Measurements from ENCODE around the gene CES4A.

Gene CES4A

GRCh38 chr16:67016681-67017420 lies 28.5 kb downstream of the CES4A start:
- in situ Hi-C loops (cut with MboI; ENCODE audit: low sequenced_read_pairs), result no loop called here

DNA sequence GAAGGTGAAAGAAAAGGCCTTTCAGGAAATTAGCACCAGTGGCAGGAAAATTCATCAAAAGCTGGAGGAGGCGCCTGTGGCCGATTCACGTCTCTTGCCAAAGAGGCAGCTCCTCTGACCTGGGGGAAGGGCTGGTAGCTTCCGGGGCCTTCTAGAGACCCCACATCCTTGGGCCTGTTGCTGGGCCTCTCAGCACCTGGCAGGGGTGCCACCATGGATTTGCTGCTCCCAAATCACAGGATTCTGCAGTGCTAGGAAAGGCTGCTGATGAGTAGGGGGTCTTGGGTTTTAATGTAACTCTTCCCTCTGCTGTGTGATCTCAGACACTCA lies 29.0 kb downstream of the CES4A start:
- in situ Hi-C loops (cut with MboI; ENCODE audit: low sequenced_read_pairs), result no loop called here

- in situ Hi-C loops (cut with MboI; ENCODE audit: low sequenced_read_pairs), result no loop called here
These were observed 29.6 kb downstream of the CES4A start for GRCh38 chr16:67017810-67018488.

DNA sequence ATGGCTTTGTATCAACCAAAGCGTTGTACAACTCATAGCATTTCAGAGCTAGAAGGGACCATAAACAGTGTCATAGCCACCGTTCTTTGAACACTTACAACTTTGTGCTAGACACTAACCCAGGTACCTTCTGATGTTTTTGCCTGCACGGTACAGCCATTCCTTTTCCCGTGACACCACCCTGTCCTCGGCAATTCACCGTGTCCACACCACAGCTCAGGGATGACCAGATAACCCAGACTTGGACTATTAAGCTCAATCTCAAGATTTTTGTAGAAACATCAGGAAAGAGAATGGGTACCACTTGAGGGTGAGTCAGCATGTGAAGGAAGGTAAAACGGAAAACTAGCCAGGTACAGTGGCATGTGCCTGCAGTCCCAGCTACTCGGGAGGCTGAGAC lies 30.8 kb downstream of the CES4A start:
- in situ Hi-C loops (cut with MboI; ENCODE audit: low sequenced_read_pairs), result no loop called here

DNA sequence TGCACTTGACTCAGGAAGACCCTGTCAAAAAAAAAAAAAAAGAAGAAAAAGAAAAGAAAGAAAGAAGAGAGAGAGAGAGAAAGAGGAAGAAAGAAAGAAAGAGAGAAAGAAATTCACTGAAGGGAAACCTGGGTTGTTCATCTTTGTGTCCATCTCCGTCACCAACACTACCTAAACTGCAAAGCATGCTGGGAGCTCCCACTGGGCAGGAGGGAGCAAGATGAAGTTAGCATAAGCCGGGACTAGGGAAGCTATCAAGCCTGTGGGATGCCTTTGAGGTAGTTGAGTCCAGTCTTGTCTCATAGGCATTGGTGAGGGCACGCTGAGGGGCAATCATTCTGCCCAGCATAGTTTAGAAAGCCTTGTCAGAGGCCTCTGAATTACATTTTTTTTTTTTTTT lies 32.9 kb downstream of the CES4A start:
- in situ Hi-C loops (cut with MboI; ENCODE audit: low sequenced_read_pairs), result no loop called here

- in situ Hi-C loops (cut with MboI; ENCODE audit: low sequenced_read_pairs), result no loop called here
These were observed 34.3 kb downstream of the CES4A start for GRCh38 chr16:67022531-67023214.

GRCh38 chr16:67023689-67024088 lies 35.3 kb downstream of the CES4A start:
- in situ Hi-C loops (cut with MboI; ENCODE audit: low sequenced_read_pairs), result no loop called here

GRCh38 chr16:67024384-67025209 lies 36.2 kb downstream of the CES4A start:
- in situ Hi-C loops (cut with MboI; ENCODE audit: low sequenced_read_pairs), result no loop called here

- in situ Hi-C loops (cut with MboI; ENCODE audit: low sequenced_read_pairs), result no loop called here
These were observed 36.8 kb downstream of the CES4A start for GRCh38 chr16:67025210-67025550.

DNA sequence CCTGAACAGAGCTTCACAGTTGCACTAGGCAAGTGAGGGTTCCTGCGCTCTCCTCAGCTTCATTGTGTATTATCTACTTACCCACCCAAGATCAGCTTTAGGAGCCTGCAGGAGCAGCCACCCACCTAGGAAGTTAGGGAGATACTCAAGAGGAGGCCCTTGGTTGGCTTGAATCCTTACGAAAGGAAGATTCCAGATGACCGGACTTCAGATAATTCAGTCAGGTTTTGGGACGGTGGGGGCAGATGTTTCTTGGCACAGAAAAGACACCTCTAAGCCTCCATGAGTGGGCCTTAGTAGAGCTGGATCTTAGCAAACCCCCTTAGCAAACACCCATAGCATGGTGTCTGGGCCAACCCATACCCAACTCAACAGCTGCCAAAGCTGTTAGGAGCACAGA lies 38.2 kb downstream of the CES4A start:
- in situ Hi-C loops (cut with MboI; ENCODE audit: low sequenced_read_pairs), result no loop called here

- in situ Hi-C loops (cut with MboI; ENCODE audit: low sequenced_read_pairs), result no loop called here
These were observed 38.7 kb downstream of the CES4A start for GRCh38 chr16:67027046-67027445.

- in situ Hi-C loops (cut with MboI; ENCODE audit: low sequenced_read_pairs), result no loop called here
These were observed 39.8 kb downstream of the CES4A start for GRCh38 chr16:67028167-67028695.

DNA sequence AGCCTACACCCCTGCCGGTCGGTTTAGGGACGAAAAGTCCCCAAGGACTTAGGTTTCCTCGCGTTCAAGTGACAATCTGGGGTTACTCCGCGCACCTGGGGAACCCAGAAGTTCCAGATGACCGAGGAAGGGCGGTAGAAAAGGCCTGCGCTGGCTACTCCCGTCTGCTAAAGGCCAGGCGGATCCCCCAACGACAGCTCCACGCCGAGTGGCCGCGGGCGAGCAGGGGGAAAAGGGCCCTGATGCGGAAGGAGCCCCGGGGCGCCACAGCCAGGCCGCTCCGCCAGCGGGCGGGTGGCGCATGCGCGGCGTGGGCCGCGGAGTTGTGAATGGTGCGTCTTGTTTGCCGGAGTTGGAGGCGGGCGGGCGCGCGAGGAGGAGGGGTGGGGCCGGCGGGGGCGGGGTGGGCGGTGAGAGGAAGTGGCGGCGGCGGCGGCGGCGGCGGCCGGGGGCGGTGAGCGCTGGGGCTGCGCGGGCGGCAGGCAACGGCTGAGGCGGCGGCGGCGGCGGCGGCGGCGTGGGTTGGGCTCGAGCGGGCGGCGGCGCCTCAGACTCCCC lies 40.4 kb downstream of the CES4A start, which contains the start of gene CBFB:
CBFB (plus strand) TSS at position 454 of the 558 bp plus-strand sequence. CDS start 259 bp downstream, outside the sequence.
- in situ Hi-C loops (cut with MboI; ENCODE audit: low sequenced_read_pairs), result no loop called here

GRCh38 chr16:67029254-67030096 lies 41.1 kb downstream of the CES4A start:
- in situ Hi-C loops (cut with MboI; ENCODE audit: low sequenced_read_pairs), result no loop called here

DNA sequence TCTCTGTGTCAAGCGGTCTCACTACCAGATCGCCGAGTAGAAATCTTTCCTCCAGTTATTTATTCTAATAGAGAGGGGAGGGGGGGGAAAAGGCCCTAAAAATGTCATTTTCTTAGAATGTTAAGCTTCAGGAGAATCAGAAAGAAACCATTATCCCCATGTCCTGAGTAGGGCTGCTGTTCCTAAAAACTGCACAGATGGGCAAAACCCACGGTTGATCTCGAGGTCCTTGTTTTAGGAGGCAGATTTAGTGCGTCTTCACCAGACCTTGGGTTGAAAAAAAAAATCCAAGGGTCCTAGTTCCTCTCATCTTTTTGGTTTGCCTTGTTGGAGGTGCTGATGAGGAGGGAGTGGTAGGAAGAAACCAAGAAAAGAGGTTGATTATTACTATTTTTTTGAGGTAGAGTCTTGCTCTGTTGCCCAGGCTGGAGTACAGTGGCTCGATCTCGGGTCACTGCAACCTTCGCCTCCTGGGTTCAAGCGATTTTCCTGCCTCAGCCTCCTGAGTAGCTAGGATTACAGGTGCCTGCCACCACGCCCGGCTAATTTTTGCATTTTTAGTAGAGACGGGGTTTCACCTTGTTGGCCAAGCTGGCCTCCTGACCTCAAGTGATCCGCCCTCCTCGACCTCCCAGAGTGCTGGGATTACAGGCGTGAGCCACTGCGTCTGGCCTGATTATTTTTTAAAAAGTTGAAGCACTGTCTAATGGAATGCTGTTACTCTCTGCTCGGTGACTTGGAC lies 42.0 kb downstream of the CES4A start:
- in situ Hi-C loops (cut with MboI; ENCODE audit: low sequenced_read_pairs), result no loop called here

GRCh38 chr16:67034487-67034886 lies 46.1 kb downstream of the CES4A start:
- in situ Hi-C loops (cut with MboI; ENCODE audit: low sequenced_read_pairs), result no loop called here

DNA sequence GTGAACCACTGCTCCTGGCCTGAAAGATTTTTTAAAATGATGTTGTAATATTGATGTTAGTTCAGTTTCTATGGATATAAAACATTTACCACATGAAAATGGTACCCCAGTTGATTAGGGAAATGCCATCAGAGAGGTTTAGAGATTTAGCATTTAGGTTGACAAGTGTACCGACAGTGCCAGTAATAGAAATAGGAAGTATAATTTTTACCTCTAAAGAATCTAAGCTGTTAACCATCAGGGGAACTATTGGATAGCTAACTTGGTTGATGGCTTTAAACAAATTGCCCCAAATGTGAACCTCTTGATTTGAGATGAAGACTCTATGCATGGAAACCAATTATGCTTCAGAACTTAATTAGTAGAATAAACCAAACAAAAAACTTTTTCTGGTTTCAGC lies 47.0 kb downstream of the CES4A start:
- in situ Hi-C loops (cut with MboI; ENCODE audit: low sequenced_read_pairs), result no loop called here

- in situ Hi-C loops (cut with MboI; ENCODE audit: low sequenced_read_pairs), result no loop called here
These were observed 47.9 kb downstream of the CES4A start for GRCh38 chr16:67036323-67036741.

All from HL-60/S4 treated with phorbol 12-myristate 13-acetate at 8.2 ng/mL for 4 days and 3 days (cell line).